Middle frontal gyrus (tissue), 1 donor: ENCODE measurements around the gene TBC1D30.
"Not testable (repeated sequence)": the region's sequence is repeated elsewhere in the genome, so short reads cannot be mapped to it uniquely, and the experiment has no call there.

ENCODE experiments used
- DNase-seq: peaks from one replicate; pipeline ENCODE4 v3.0.0-alpha.2; 2015; ENCODE audit warnings: low spot score; ENCODE audit errors: extremely low spot score

The TBC1D30 gene

DNA sequence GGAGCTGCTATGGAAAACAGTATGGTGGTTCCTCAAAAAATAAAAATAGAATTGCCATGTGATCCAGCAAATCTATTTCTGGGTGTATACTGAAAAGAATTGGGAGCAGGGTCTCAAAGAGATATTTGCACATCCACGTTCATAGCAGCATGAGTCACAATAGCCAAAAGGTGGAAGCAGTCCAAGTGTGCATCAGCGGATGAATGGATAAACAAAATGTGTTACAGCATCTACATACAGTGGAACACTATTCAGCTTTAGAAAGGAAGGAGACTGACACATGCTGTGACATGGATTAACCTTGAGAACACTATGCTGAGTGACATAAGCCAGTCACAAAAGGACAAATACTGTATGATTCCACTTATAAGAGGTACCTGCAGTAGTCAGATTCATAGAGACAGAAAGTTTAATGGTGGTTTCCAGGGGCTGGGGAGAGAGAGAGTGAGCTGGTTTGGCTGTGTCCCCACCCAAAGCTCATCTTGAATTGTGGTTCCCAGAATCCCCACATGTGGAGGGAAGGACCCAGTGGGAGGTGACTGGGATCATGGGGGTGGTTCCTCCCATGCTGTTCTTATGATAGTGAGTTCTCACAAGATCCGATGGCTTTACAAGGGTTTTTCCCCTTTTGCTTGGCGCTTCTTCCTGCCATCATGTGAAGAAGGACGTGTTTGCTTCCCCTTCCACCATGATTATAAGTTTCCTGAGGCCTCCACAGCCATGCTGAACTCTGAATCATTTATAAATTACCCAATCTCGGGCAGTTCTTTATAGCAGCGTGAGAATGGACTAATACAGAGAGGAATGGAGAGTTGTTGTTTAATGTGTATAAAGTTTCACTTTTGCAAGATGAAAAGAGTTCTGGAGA lies 17.6 kb upstream of the TBC1D30 start:
- no peak for DNase-seq

GRCh38 chr12:64808110-64808509 lies 16.3 kb upstream of the TBC1D30 start:
- no peak for DNase-seq

DNA sequence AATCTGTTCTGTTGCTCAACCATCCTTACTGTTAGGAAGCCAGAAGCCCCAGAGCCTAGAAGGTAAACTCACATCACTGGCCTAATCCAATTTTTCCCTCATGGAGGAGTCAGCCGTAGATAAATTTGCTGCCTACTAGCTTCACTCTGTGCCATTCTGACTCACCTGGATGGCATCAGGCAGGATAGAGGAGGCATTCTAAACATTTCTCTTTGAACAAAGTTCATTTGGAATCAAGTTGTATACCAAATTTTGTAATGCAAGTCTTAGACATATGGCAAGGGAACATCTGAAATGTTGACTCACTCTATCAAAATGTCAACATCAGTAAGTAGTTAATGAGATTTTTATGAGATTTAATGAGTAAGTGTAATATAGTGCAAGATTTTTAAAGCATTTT lies 13.6 kb upstream of the TBC1D30 start:
- DNase-seq = no peak

- no peak for DNase-seq
Observed at GRCh38 chr12:64813723-64814122, 10.7 kb upstream of the TBC1D30 start.

DNA sequence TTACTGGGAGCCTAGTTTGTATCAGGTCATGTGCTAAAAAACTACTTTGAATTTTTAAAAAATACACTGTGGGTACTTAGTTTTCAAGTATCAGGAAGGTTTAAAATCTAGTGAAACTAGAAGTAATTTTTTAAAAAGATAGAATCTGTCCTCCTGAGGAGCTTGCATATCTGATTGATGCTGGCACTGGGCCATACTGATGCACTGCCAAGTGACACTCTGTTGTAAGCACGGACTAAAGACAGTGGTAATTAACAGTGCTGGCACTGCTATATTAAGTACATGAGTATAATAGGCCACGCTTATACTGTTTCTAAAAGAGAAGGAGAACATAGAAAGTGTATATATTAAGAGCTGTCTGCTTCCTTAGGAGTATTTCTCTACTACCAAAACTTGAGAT lies 10.0 kb upstream of the TBC1D30 start:
- no peak for DNase-seq

DNA sequence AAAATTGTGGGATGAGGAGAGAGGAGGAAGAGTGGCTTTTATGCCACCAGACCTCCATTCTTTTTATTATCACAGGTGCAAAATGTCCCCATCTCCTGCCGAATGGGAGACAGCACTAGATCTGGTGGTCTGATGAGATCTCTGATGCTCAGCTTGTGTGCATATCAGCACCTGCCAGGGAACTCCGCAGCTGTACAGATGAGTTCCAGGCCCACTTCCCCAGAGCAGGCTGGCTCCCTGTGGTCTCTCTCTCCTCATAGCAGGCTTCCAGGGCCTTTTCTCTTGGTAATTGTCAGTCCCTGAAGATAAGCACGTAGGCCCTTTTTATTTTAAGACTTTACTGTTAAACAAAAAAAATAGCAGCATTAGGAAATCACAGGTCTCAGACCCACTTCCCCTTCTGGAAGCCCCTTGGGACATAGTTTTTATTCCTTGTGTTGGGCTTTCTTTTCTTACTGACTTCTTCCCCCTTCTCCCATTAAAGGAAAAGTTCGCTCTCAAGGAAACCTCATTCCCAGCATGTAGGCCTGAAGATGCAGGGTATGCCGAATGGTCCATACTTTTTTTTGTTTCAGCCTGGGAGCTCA lies 4.5 kb upstream of the TBC1D30 start:
- DNase-seq = no peak

DNA sequence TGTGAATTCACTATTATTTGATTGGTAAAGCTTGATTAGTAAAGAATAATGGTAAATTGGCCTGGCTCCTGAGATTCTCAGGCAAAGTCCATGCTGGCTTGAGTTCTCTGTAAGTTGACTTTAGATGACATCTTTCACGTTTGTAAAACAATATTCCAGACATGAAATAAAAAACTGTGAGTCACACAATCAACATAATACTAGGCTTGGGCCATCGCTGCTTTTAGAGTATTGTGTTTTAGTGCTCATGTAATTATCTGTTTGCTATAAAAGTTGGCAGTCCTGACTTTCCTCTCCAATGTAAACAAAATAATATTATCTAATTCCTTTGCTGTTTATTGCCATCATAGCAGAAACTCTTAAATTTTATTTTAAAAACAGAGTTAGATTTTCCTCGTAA lies 3.9 kb upstream of the TBC1D30 start:
- DNase-seq = no peak

- DNase-seq = no peak
Observed at GRCh38 chr12:64821116-64821630, 3.3 kb upstream of the TBC1D30 start.

DNA sequence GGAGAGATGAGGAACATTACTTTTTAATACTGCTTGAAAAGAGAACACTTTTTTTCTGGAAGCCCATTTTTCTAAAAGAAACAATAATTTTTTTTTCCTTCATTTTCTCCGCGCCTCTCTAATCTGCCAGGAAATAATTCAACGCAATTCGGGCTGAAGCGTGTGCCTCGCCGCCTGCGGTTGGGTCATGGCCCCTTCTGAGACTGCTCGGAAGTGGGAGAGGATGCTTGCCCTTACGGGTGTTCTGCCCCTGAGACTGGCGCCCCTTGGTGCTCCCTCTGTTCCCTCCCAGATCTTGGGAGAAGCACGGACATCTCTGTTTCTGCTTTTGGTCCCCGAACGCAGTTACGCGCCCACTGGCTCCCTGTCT lies 332 bp upstream of the TBC1D30 start:
- peak; percentile 6 for DNase-seq

GRCh38 chr12:64825143-64826021 lies 935 bp downstream of the TBC1D30 start:
- no peak for DNase-seq

- no peak for DNase-seq
Observed at GRCh38 chr12:64826234-64826633, 1.8 kb downstream of the TBC1D30 start.

DNA sequence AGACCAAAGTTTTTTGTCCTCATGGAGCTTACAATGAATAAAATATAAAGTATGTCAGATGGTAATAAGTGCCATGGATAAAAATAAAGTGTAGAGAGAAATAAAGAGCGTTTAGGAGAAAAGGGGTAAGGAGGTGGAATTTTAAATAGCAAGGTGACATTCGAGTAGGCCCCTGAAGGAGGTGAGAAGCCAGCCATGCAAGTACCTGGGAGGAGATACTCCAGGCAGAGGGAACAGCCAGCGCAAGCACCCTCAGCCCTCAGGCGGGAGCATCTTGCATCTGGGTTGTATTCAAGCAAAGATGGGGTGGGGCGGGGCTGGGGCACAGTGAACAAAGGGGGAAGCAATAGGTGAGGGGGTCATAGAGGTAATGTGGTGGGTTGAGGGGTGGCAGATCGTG lies 4.3 kb downstream of the TBC1D30 start:
- no peak for DNase-seq

GRCh38 chr12:64833928-64834327 lies 9.5 kb downstream of the TBC1D30 start:
- DNase-seq = no peak

DNA sequence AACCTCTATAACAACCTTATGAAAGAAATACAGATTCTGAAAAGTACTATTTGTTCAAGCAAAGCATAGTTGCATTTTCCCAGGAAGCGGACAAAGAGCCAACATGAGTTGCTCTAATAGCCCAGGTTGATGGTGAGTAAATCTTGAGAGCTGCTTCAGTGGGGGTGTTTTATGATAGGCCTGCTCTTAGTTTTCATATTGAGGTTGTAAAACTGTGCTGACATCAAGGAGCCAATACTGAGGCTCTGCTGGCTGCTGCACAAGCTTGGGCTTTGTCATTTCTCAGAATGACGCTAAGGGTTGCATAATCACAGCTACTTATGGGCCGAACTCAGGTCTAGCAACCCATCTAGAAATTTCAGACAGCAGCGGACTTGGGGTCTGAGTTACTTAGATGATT lies 11.5 kb downstream of the TBC1D30 start:
- no peak for DNase-seq

DNA sequence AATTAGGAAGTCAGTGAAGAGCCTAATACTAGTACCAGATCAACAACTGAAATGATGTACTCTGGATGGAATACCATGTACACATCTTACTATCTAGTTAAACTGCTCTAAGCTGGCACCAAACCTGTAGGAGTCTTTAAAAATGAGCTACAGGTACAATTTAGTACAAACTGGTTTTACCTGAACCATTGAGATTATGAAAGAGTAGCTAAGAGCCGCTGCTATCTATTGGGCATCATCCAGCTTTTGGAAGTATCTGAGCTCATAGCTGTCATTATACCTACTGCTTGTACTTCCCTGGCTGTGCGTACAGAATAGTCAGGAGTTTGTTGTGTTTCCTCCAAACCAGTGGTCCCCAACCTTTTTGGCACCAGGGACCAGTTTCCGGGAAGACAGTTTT lies 12.4 kb downstream of the TBC1D30 start:
- no peak for DNase-seq

DNA sequence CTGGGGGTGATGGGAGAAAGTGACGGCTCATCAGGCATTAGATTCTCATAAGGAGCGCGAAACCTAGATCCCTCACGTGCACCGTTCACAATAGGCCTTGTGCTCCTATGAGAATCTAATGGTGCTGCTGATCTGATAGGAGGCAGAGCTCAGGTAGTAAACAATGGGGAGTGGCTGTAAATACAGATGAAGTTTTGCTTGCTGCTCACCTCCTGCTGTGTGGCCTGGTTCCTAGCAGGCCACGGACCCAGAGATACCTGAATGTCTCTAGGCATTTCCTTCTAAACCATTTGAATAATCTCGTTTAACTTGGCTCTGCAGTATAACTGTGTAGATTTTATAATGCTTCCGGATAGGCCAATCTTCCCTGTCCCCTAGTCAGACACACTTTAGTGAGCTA lies 13.0 kb downstream of the TBC1D30 start:
- no peak for DNase-seq

GRCh38 chr12:64840119-64840518 lies 15.7 kb downstream of the TBC1D30 start:
- DNase-seq = no peak

DNA sequence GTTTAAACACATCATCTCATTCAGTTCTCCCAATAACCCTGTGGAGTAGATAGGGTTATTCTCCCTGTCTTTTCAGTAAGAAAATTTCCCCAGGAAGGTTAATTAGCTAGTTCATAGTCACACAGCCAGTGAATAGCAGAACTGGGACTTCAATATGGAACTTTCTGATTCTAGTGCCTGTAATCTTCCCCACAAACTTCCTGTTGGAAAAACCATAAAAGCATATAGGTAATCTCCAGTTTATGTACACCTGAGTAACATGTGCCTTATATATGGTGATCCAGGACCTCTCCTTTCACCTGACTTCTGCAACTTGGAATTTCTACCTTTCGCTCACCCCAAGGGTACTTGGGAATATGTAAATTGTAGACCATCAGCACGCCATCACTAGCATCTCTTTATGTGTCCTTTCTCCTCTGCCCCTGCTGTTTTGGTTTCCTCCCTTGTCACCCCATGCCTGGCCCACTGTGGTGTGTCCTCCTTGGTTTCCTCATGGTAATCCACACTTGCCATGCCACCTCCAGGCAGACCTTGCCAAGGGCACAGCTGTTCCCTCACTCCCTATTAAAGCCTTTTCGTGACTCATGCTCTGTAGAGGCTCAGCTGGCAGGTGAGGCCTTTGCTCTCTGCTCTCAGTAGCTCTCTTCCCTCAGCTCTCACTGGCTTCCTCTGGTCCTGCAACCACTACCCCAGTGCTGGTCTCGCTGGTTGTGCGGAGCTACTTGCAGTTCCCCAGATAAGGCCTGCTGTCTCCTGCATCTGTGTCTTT lies 16.7 kb downstream of the TBC1D30 start:
- DNase-seq = no peak

DNA sequence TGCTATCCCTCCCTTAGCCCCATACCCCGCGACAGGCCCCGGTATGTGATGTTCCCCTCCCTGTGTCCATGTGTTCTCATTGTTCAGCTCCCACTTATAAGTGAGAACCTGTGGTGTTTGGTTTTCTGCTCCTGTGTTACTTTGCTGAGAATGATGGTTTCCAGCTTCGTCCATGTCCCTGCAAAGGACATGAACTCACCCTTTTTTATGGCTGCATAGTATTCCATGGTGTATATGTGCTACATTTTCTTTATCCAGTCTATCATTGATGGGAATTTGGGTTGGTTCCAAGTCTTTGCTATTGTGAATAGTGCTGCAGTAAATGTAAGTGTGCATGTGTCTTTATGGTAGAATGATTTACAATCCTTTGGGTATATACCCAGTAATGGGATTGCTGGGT lies 24.0 kb downstream of the TBC1D30 start:
- not testable (repeated sequence) for DNase-seq

DNA sequence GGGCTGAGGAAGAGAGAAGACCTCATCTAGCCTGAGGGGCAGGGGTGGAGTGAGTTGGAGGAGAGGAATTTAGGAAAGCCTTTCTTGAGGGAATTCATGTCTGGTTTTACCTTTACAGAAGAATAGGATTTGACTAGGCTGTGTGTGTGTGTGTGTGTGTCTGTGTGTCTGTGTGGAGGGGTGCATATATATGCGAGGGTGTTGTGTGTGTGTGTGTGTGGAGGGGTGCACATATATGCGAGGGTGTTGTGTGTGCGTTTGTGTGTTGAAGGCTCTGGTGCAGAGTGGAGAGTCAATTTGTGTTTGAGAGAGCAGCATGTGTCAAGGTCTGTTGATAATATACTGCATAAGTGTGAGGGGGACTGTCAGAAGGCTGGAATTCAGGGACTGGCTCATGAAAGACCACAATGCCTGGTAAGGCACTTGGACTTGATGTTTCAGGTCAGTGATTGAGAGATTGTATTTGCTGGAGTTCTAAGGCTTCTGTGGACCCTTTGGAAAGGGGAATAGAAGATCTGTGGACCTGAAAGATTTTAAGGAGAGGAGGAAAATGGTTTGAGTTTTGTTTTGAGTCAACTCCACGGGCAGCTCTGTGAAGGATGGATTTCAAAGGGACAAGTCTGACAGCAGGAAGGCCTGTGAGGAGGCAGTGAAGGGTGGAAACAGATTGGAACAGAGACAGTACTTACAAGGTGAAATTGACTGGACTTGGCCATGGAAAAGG lies 34.6 kb downstream of the TBC1D30 start:
- DNase-seq = no peak
